ENCODE measurements around the gene ACVR1B. TPM values are rescaled to one million over a fixed set of nuclear protein-coding genes. Genes with fewer than 3 reads are reported as not detected.
A peak's percentile ranks its signal among the peaks of the same experiment; 100 is the strongest.

The ACVR1B gene
- total RNA-seq, 1 experiment from 2014 or later = 13.4 TPM

DNA sequence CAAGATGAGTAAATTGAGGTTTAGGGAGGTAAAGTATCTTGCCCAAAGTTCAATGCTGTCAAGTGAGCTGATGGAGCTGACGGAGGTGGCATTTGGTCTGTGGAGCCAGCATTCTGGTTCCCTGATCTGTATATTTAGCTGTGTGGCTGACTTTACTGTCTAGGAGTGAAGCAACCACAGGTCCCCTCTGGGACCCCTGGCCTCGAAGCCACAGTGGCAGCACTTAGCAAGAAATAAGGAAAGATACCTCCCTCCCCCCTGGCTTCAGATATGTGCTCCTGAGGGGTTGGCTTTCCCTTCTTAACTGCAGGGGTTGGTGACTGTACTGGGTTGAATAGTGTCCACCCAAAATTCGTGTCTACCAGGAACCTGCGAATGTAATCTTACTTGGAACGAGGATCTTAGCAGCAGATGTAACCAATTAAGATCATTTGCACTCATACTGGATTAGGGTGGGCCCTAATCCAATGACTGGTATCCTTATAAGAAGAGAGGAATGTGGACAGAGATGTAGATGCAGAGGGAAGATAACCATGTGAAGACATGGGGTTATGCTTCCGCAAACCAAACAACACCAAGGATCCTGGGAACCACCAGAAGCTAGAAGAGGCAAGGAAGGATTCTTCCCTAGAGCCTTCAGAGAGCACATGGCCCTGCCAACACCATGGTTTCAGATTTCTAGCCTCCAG lies 2.0 kb upstream of the ACVR1B start:
- Histone ChIP-seq H2AFZ (no peak overlapping the region), H4K20me1 (ENCODE audit: insufficient read depth) (no peaks in the 10 kb centered on the region), H3K79me2 (ENCODE audit: low read depth) (peaks cover 23% of the 10 kb centered on the region), H3K27me3 (ENCODE audit: insufficient read depth, low read depth) (peaks cover 44% of the 10 kb centered on the region), H3K4me2 (no peak overlapping the region), H3F3A (ENCODE audit: insufficient read depth, low read depth) (no peaks in the 10 kb centered on the region), H3K27ac (no peak overlapping the region), H3K9me2 (ENCODE audit: insufficient read depth) (no peaks in the 10 kb centered on the region), H3K4me3 (no peak overlapping the region), H3K9me3 (ENCODE audit: insufficient read depth, low read depth) (peaks cover 8% of the 10 kb centered on the region; the same call in 1 of the 2 replicates), H3K4me1 (replicated peaks; ENCODE audit: insufficient read depth) (peaks cover 22% of the 10 kb centered on the region), H3K36me3 (ENCODE audit: low read depth) (no peaks in the 10 kb centered on the region)
- intact Hi-C loops (cut with micrococcal nuclease; ENCODE audit: unreplicated experiment) = loop anchor here (1.0 kb wide), 1 partner anchor 10 kb away; no protein-coding TSS in a partner anchor
- ChIA-PET POLR2A (ENCODE audit: unreplicated experiment) (no interaction called here), CTCF (interaction anchor here (0.6 kb wide), 1 partner anchor 1968 kb away, joined by 3 read pairs; no protein-coding TSS in a partner anchor)
- no TSS peak for BruUV-seq (replicated peaks)
- no peak for DNase-seq
- TF ChIP-seq EZH2 (IDR thresholded peaks at IDR 0.05; ENCODE audit: low read depth) = no peak
- TF ChIP-seq, protein P1, sequence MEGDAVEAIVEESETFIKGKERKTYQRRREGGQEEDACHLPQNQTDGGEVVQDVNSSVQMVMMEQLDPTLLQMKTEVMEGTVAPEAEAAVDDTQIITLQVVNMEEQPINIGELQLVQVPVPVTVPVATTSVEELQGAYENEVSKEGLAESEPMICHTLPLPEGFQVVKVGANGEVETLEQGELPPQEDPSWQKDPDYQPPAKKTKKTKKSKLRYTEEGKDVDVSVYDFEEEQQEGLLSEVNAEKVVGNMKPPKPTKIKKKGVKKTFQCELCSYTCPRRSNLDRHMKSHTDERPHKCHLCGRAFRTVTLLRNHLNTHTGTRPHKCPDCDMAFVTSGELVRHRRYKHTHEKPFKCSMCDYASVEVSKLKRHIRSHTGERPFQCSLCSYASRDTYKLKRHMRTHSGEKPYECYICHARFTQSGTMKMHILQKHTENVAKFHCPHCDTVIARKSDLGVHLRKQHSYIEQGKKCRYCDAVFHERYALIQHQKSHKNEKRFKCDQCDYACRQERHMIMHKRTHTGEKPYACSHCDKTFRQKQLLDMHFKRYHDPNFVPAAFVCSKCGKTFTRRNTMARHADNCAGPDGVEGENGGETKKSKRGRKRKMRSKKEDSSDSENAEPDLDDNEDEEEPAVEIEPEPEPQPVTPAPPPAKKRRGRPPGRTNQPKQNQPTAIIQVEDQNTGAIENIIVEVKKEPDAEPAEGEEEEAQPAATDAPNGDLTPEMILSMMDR (conservative IDR thresholded peaks at IDR 0.05) = no peak

DNA sequence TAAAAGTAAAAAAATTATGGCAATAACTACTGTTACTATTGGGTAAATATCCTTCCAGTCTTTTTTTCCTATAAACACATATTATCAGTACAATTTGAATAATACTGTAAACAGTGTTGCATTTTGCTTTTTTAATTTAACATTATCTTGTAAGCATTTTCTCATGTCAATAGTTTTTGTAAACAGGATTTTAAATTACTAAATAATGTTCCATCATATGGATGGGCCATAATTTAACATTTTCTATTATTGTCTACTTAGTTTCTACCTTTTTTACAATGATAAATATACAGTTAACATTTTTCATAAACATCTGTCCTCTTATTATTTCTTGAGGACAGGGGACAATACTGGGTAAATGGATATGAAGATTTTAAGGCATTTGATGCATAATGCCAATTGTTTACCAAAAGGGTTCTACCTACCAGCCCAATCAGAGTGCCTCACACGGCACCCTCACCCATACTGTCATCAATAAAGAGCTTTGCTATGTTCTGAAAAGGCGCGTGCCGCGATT lies 759 bp upstream of the ACVR1B start:
- ChIA-PET CTCF (no interaction called here), POLR2A (ENCODE audit: unreplicated experiment) (no interaction called here)
- Histone ChIP-seq H3K4me1 (replicated peaks; ENCODE audit: insufficient read depth) (peaks cover 34% of the 10 kb centered on the region), H3K36me3 (ENCODE audit: low read depth) (no peaks in the 10 kb centered on the region), H3K27ac (no peak overlapping the region), H2AFZ (peak overlapping the region; percentile 88), H3K9me2 (ENCODE audit: insufficient read depth) (no peaks in the 10 kb centered on the region), H4K20me1 (ENCODE audit: insufficient read depth) (0 out of 2 replicates have a peak, but pooled peaks cover 2% of the 10 kb centered on the region), H3K27me3 (ENCODE audit: insufficient read depth, low read depth) (peaks cover 35% of the 10 kb centered on the region), H3K4me2 (peak overlapping the region; percentile 99), H3K9me3 (ENCODE audit: insufficient read depth, low read depth) (no peaks in the 10 kb centered on the region; the same call in 1 of the 2 replicates), H3K4me3 (peak overlapping the region; percentile 63), H3K79me2 (ENCODE audit: low read depth) (peaks cover 35% of the 10 kb centered on the region), H3F3A (ENCODE audit: insufficient read depth, low read depth) (no peaks in the 10 kb centered on the region)
- no peak for DNase-seq
- TF ChIP-seq EZH2 (IDR thresholded peaks at IDR 0.05; ENCODE audit: low read depth) = no peak
- TF ChIP-seq, protein P1 (conservative IDR thresholded peaks at IDR 0.05) = no peak
- no TSS peak for BruUV-seq (replicated peaks)
- intact Hi-C loops (cut with micrococcal nuclease; ENCODE audit: unreplicated experiment) = no loop called here

DNA sequence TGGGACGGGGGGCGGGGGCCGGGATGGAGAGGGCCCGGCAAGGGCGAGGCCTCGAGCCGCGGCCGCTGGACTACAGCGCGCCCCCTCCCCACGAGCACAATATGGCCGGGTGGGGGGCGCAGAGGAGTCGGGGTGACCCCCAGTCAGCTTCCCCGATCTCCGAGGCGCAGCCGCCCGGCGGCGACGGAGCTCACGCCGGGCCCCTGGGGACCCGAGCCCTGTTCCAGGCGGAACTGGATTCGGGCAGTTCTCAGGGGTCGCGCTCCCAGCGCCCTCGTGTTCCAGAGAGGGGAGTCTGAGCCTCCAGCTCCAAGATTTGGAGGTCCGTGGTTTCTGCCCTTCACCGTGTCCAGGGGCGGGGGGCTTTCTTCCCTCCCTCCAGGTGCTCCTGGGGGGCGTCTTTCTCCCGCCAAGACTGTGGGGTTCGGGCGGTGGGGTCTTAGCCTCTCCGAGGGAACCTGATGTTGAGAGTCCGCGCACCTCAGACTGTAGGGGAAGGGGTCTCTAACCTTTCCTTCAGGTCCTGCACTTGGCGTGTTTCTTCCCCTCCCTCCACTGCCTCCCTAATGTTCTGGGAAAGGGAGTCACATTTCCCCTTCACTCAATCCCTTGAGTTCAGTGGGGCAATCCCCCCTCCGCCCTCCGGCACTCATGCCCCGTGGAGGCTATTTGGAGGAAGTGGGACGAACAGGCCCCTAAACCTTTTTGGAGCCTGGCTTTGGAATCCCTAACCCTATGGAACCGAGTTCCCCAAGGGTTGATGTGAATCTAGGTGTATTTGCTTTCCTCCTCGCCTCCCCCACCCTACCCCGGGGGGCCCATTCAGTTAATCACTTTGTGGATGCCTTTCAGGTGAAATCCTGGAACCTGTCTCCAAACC lies 584 bp downstream of the ACVR1B start:
- Histone ChIP-seq H3K36me3 (ENCODE audit: low read depth) (no peaks in the 10 kb centered on the region; the same call in 1 of the 2 replicates), H3K4me3 (peak overlapping the region; percentile 91), H3K79me2 (ENCODE audit: low read depth) (peaks cover 45% of the 10 kb centered on the region), H4K20me1 (ENCODE audit: insufficient read depth) (0 out of 2 replicates have a peak, but pooled peaks cover 3% of the 10 kb centered on the region), H3K27me3 (ENCODE audit: insufficient read depth, low read depth) (peaks cover 33% of the 10 kb centered on the region), H3K4me2 (peak overlapping the region; percentile 96), H3K27ac (no peak overlapping the region), H2AFZ (peak overlapping the region; percentile 96), H3K9me3 (ENCODE audit: insufficient read depth, low read depth) (no peaks in the 10 kb centered on the region), H3K4me1 (replicated peaks; ENCODE audit: insufficient read depth) (peaks cover 34% of the 10 kb centered on the region), H3K9me2 (ENCODE audit: insufficient read depth) (no peaks in the 10 kb centered on the region), H3F3A (ENCODE audit: insufficient read depth, low read depth) (no peaks in the 10 kb centered on the region)
- peak in 1 of 2 experiments; percentile 11 for DNase-seq
- ChIA-PET POLR2A (ENCODE audit: unreplicated experiment) (interaction anchor here (0.6 kb wide), 1 partner anchor 319 kb away, joined by 4 read pairs; no protein-coding TSS in a partner anchor), CTCF (interaction anchor here (0.6 kb wide), 1 partner anchor 20 kb away, joined by 3 read pairs; no protein-coding TSS in a partner anchor)
- intact Hi-C loops (cut with micrococcal nuclease; ENCODE audit: unreplicated experiment) = no loop called here
- no TSS peak for BruUV-seq (replicated peaks)
- no peak for TF ChIP-seq EZH2 (IDR thresholded peaks at IDR 0.05; ENCODE audit: low read depth)
- TF ChIP-seq, protein P1 (conservative IDR thresholded peaks at IDR 0.05) = no peak

Data from PC-9 (cell line).